Liver (tissue), 9 donors: ENCODE data around the gene GNAS-AS1. TPM values are rescaled to one million over a fixed set of nuclear protein-coding genes. Genes with fewer than 3 reads are reported as not detected.

ENCODE experiments used
- DNase-seq: peaks from one replicate; pipeline ENCODE4 v3.0.0-alpha.2; 2017; ENCODE audit warnings: low spot score
- H3K27ac ChIP-seq, 2 donors: one replicate each; pipeline ENCODE4 v1.7.0; 2013; ENCODE audit warnings: inconsistent platforms in 2 of 2, low read length in 2 of 2, control low read depth in 1 of 2, low read depth in 1 of 2, mild to moderate bottlenecking in 1 of 2
- H3K27me3 ChIP-seq, 4 donors: one replicate each; pipeline versions ENCODE4 v1.6.1 to v1.7.0; 2013; ENCODE audit warnings: low read length in 3 of 4, inconsistent platforms in 1 of 4, mild to moderate bottlenecking in 1 of 4, moderate library complexity in 1 of 4; ENCODE audit not compliant: control insufficient read depth in 4 of 4, insufficient read depth in 4 of 4
- H3K36me3 ChIP-seq, 4 donors: one replicate each; pipeline versions ENCODE4 v1.6.1 to v1.7.0; 2013; ENCODE audit warnings: low read length in 3 of 4, mild to moderate bottlenecking in 3 of 4, low read depth in 1 of 4, moderate library complexity in 1 of 4; ENCODE audit not compliant: control insufficient read depth in 4 of 4, insufficient read depth in 3 of 4
- H3K4me1 ChIP-seq, 4 donors: one replicate each; pipeline versions ENCODE4 v1.6.1 to v1.7.0; 2013; ENCODE audit warnings: low read length in 3 of 4, mild to moderate bottlenecking in 3 of 4, moderate library complexity in 1 of 4; ENCODE audit not compliant: control insufficient read depth in 4 of 4, insufficient read depth in 4 of 4
- H3K4me3 ChIP-seq, 3 donors: one replicate each; pipeline versions ENCODE4 v1.6.1 to v1.7.0; 2013; ENCODE audit warnings: low read length in 3 of 3, control low read depth in 1 of 3, low read depth in 1 of 3, mild to moderate bottlenecking in 1 of 3
- H3K9ac ChIP-seq, 2 donors: one replicate each; pipeline ENCODE4 v1.7.0; 2013; ENCODE audit warnings: low read length in 2 of 2, mild to moderate bottlenecking in 2 of 2, moderate library complexity in 2 of 2, control low read depth in 1 of 2, low read depth in 1 of 2
- H3K9me3 ChIP-seq, 4 donors: one replicate each; pipeline versions ENCODE4 v1.6.1 to v1.7.0; 2013; ENCODE audit warnings: low read length in 3 of 4; ENCODE audit not compliant: control insufficient read depth in 4 of 4
- ATF3 ChIP-seq: IDR thresholded peaks from 2 replicates; pipeline ENCODE4 v1.6.1; 2016; ENCODE audit warnings: antibody characterized with exemption
- CTCF ChIP-seq: fragments of 150-350 bp; IDR thresholded peaks from 2 replicates; pipeline ENCODE4 v1.5.1; 2017; ENCODE audit warnings: improper control_type of control experiment, low read depth, low read length; ENCODE audit not compliant: missing input control
- EGR1 ChIP-seq, 2 donors: IDR thresholded peaks; 2 replicates each; pipeline ENCODE4 v1.6.1; 2016 to 2018; ENCODE audit warnings: antibody characterized with exemption in 2 of 2, low read depth in 2 of 2
- FOXA1 ChIP-seq: IDR thresholded peaks from 2 replicates; pipeline ENCODE4 v1.6.1; 2016; ENCODE audit warnings: antibody characterized with exemption
- FOXA2 ChIP-seq: IDR thresholded peaks from 2 replicates; pipeline ENCODE4 v1.6.1; 2016; ENCODE audit warnings: antibody characterized with exemption
- GABPA ChIP-seq, 2 donors: IDR thresholded peaks in 1 of 2; conservative IDR thresholded peaks in 1 of 2; 2 replicates each; pipeline ENCODE4 v1.6.1; 2016; ENCODE audit warnings: antibody characterized with exemption in 2 of 2, mild to moderate bottlenecking in 1 of 2, moderate library complexity in 1 of 2
- HNF4A ChIP-seq, 2 donors: conservative IDR thresholded peaks; 2 replicates each; pipeline ENCODE4 v1.6.1; 2016; ENCODE audit warnings: antibody characterized with exemption in 2 of 2, mild to moderate bottlenecking in 2 of 2
- HNF4G ChIP-seq: IDR thresholded peaks from 2 replicates; pipeline ENCODE4 v1.6.1; 2016; ENCODE audit warnings: antibody characterized with exemption
- JUND ChIP-seq, 2 donors: IDR thresholded peaks; 2 replicates each; pipeline ENCODE4 v1.6.1; 2016; ENCODE audit warnings: antibody characterized with exemption in 2 of 2
- NR2F2 ChIP-seq: IDR thresholded peaks from 2 replicates; pipeline ENCODE4 v1.6.1; 2016; ENCODE audit warnings: antibody characterized with exemption
- RAD21 ChIP-seq, 2 donors: IDR thresholded peaks; 2 replicates each; pipeline ENCODE4 v1.6.1; 2016; ENCODE audit warnings: antibody characterized with exemption in 2 of 2, mild to moderate bottlenecking in 2 of 2
- REST ChIP-seq: IDR thresholded peaks from 2 replicates; pipeline ENCODE4 v1.6.1; 2016; ENCODE audit warnings: antibody characterized with exemption, mild to moderate bottlenecking
- RXRA ChIP-seq, 2 donors: IDR thresholded peaks; 2 replicates each; pipeline ENCODE4 v1.6.1; 2017 to 2018; ENCODE audit warnings: antibody characterized with exemption in 2 of 2, mild to moderate bottlenecking in 1 of 2
- SP1 ChIP-seq: IDR thresholded peaks from 2 replicates; pipeline ENCODE4 v1.6.1; 2018; ENCODE audit warnings: antibody characterized with exemption, mild to moderate bottlenecking
- TAF1 ChIP-seq: conservative IDR thresholded peaks from 2 replicates; pipeline ENCODE4 v1.6.1; 2016; ENCODE audit warnings: antibody characterized with exemption, mild to moderate bottlenecking
- YY1 ChIP-seq: IDR thresholded peaks from 2 replicates; pipeline ENCODE4 v1.6.1; 2016; ENCODE audit warnings: antibody characterized with exemption, mild to moderate bottlenecking
- WGBS: extraction: QIAGEN DNeasy Blood & Tissue Kit; methylation state at CpG from one replicate; pipeline ENCODE4 v1.1.7; 2013; 5-methylcytosine and 5-hydroxymethylcytosine counted together
- polyA plus RNA-seq, 2 donors: library from polyadenylated mRNA; stranded (reverse) in 1 of 2; unstranded in 1 of 2; fragments of 200-250 nt in 1 of 2; fragments of >200 nt in 1 of 2; fragmentation: Nextera tagmentation in 1 of 2; extraction: Ambion mirVana in 1 of 2; gene quantifications; one replicate each; pipeline versions ENCODE4 v1.2.1 to v1.2.3, GENCODE V29; 2013 to 2015
- total RNA-seq, 2 donors: library from RNA; depleted of rRNA; stranded (reverse); fragments of >200 nt; gene quantifications; one replicate each; pipeline ENCODE4 v1.2.3, GENCODE V29; 2014
- TF ChIP-seq, protein P1 (sequence below): IDR thresholded peaks from 2 replicates; pipeline ENCODE4 v1.6.1; 2016; ENCODE audit warnings: antibody characterized with exemption
- TF ChIP-seq, protein P2 (sequence below): IDR thresholded peaks from 2 replicates; pipeline ENCODE4 v1.6.1; 2016; ENCODE audit warnings: antibody characterized with exemption
- donor health status: healthy.
- donor health status: healthy.
- donor health status: healthy.
- donor health status: healthy.
- donor health status: healthy.

GNAS-AS1 gene
- total and polyA plus RNA-seq, 4 donors = 0.08 to 0.42 (median 0.09) TPM; not detected in 1

DNA sequence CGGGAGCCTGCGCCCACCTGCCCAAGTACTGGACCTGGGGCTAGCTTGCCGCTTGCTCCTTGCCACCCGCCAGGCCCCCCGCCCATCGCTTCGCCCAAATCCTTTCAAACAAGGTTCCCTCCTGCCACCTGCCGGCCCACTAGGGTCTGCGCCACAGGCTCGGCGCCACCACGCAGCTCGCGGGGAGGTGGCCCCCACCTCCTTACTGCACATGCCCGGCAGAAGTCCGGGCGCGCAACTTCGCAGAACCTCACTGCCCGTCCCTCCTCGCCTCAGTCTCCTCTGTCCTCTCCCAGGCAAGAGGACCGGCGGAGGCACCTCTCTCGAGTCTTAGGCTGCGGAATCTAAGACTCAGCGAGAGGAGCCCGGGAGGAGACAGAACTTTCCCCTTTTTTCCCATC, 11.2 kb downstream of the GNAS-AS1 start:
- WGBS = 44% methylated on average over 27 of the region's 27 CpGs
- H3K27ac ChIP-seq = no peak overlapping the region
- peaks cover 0 to 3% (median under 1%) of the 10 kb centered on the region in 4 donors for H3K27me3 ChIP-seq
- H3K36me3 ChIP-seq = no peaks in the 10 kb centered on the region
- peaks cover 0 to 14% (median 0%) of the 10 kb centered on the region in 4 donors for H3K4me1 ChIP-seq
- TF ChIP-seq EGR1 (IDR thresholded peaks at IDR 0.05; ENCODE audit: low read depth in 2 of 2) (no peak), CTCF (peak; percentile 25), RAD21 (IDR thresholded peaks at IDR 0.05) (peak; percentile 37 to 67), TAF1 (no peak)
- H3K4me3 ChIP-seq = peak overlapping the region in 1 of 3 donors; percentile 22
- DNase-seq = no peak
- no peaks in the 10 kb centered on the region for H3K9me3 ChIP-seq
- H3K9ac ChIP-seq = no peak overlapping the region

- Histone ChIP-seq H3K4me1 (peaks cover 0 to 14% (median 0%) of the 10 kb centered on the region in 4 donors), H3K9me3 (no peaks in the 10 kb centered on the region)
- 68% methylated on average over 4 of the region's 4 CpGs for WGBS
Measured at GRCh38 chr20:58838174-58838573, 12.5 kb downstream of the GNAS-AS1 start.

More at GRCh38 chr20:58838174-58838573, 12.5 kb downstream of the GNAS-AS1 start:
- H3K4me3 ChIP-seq = no peak overlapping the region
- peaks cover 0 to 3% (median 0%) of the 10 kb centered on the region in 4 donors for H3K27me3 ChIP-seq
- H3K36me3 ChIP-seq = no peaks in the 10 kb centered on the region
- TF ChIP-seq FOXA2 (no peak), SP1 (no peak), CTCF (no peak), HNF4G (no peak), FOXA1 (no peak), ATF3 (no peak), EGR1 (IDR thresholded peaks at IDR 0.05; ENCODE audit: low read depth in 2 of 2) (no peak), RAD21 (IDR thresholded peaks at IDR 0.05) (no peak), HNF4A (conservative IDR thresholded peaks at IDR 0.05) (no peak), TAF1 (no peak), NR2F2 (no peak), JUND (IDR thresholded peaks at IDR 0.05) (no peak), RXRA (IDR thresholded peaks at IDR 0.05) (no peak), YY1 (no peak), REST (no peak), GABPA (IDR thresholded peaks at IDR 0.05 in 1 of 2, conservative IDR thresholded peaks at IDR 0.05 in 1 of 2) (no peak)
- TF ChIP-seq, protein P1, sequence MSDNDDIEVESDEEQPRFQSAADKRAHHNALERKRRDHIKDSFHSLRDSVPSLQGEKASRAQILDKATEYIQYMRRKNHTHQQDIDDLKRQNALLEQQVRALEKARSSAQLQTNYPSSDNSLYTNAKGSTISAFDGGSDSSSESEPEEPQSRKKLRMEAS = no peak
- TF ChIP-seq, protein P2, sequence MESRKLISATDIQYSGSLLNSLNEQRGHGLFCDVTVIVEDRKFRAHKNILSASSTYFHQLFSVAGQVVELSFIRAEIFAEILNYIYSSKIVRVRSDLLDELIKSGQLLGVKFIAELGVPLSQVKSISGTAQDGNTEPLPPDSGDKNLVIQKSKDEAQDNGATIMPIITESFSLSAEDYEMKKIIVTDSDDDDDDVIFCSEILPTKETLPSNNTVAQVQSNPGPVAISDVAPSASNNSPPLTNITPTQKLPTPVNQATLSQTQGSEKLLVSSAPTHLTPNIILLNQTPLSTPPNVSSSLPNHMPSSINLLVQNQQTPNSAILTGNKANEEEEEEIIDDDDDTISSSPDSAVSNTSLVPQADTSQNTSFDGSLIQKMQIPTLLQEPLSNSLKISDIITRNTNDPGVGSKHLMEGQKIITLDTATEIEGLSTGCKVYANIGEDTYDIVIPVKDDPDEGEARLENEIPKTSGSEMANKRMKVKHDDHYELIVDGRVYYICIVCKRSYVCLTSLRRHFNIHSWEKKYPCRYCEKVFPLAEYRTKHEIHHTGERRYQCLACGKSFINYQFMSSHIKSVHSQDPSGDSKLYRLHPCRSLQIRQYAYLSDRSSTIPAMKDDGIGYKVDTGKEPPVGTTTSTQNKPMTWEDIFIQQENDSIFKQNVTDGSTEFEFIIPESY = no peak
- DNase-seq = no peak
- no peak overlapping the region for H3K9ac ChIP-seq
- no peak overlapping the region for H3K27ac ChIP-seq
